HCT116 (cell line): ENCODE data around the gene GDPD5.

Experiments
- CEBPB ChIP-seq: IDR thresholded peaks from 2 replicates; pipeline ENCODE4 v1.6.1; 2012; ENCODE audit warnings: low read depth
- POLR2A ChIP-seq: IDR thresholded peaks from 2 replicates; pipeline ENCODE4 v1.7.0; 2011; ENCODE audit warnings: borderline replicate concordance; ENCODE audit not compliant: insufficient read depth, insufficient read length; ENCODE audit errors: extremely low read depth

DNA sequence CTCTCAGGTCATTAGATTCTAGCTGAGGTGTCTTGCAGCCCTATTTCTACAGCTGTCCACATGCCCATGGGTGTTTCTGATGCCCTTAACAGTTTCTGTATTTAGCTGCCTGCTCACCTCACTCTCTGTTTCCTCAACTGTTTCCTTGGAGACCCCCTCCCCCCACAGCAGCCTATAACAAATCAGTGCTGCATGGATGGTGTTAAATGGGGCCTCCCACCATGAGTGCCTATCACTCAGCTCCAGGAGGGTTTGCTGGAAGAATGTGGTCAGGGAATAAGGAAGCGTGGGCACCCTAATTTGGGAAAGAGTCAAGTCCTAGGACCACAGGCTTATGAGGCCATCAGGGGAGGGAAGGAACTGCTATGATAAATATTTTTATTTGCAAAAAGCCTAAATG is 101.3 kb downstream of the GDPD5 start:
- no peak for TF ChIP-seq POLR2A
- no peak for TF ChIP-seq CEBPB
